Activated effector memory CD4-positive, alpha-beta T cell treated with Interleukin-2 at 50 U/mL for 16 hours (primary cell): ENCODE data around the gene PCED1B.

Experiments used
- DNase-seq: peaks from one replicate; pipeline ENCODE4 v3.0.0-alpha.2; 2020

Gene PCED1B

DNA sequence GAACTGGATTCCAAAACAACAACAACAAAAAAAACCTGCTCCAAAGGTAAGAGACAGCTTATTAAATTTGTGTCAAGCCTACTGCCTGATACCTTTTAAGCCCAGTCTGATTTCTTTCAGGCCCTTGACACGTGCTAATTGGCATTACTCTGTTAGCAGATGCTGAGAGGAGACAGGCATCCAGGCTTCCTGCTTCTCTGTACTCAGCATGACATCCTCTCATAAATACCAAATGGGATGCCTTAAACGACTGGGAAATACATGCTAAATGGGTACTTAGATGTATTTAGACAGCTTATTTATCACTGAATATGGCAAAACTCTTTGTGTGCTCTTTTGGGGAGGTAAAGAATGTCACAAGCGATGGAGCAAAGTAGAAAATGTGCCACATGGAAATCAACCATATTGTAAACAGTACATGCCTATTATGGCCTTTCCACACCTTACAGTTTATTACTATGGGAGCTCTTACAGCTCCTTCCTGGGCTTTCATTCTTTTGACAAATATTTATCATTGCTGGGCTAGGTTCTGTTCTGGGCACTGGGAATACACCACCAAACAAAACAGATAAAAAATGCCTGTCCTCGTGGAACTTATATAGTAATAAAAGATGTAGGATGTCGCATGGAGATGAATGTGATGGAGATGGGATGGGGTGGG is 11.5 kb upstream of the PCED1B start:
- DNase-seq = no peak

DNA sequence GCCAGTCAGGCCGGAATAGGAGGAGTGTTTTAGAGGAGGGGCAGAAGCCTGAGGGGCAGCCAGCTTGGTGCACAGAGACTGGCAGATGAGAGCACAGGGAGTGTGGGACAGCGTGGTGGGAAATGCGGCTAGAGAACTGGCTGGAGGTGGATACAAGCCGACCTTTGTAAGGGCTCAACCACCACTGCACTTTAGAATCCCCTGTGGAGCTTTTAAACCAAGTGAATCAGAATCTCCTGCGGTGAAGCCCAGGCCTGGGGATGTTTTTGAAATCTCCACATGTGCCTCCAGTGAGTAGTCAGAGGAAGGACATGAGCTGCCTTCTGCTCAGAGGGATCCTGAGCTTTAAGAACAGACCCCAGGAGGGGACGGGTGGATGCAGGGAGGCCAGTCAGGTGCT is 10.9 kb upstream of the PCED1B start:
- DNase-seq = no peak

DNA sequence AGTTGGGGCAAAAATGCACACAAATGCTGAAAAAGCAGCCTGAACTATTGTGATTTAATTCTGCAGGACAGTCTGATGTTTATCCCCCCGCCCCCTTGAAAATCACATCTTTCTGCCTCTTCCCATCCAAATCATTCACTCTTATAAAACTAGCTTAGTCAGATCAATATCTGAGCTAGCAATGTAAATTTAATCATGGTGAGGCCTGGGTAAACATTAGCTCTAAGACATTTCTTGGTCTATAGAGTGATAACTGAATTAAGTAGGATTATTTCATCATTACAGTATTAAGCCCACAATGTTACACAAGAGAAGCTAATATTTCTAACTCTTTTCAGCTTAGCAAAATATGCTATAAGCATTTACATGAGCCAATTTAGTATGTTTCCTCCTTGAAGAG is 9.1 kb upstream of the PCED1B start:
- no peak for DNase-seq

DNA sequence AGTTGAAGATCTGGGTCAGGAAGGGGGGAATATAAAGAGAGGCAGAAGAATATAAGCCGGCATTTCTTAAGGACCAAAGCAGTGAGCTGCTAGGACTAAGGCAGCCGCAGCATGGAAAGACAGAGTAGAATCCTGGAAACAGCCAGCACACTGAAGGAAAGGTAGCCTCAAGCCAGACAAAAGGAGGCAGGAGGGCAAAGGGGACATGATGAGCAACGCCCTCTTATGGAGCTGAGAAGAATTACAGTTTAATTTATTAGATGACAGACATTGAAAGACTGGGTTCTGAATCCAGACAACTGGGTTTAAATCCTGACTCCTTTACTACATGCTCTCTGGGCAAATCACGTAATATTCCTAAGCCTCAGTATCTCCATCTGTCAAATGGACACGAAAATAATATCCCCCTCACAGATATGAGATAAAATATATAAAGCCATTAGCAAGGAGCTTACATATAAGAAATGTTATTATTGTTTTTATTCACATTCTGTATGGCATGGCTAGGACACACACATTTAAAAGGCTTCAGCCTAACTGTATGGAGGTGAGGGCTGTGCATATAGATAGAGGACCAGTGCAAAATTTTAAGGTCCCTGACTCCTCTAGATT is 8.1 kb upstream of the PCED1B start:
- no peak for DNase-seq

DNA sequence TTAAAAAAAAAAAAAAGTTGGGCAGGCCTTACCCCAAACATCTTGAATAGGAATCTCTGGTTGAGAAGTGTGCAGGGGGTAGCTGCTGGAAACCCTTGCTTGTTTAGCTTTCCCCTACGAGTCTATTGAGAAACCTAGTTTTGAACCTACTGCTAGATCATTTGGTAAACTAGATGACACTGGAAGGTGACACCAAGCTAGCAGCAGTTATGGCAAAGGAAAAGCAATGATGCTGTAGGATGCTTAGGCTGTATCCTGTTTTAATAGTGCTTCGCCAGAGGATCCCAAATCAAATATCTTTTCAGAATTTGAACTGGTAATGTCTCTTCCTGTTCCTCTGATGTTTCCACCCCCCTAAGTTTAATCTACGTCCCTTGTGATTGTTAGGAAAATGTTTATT is 5.5 kb upstream of the PCED1B start:
- no peak for DNase-seq

DNA sequence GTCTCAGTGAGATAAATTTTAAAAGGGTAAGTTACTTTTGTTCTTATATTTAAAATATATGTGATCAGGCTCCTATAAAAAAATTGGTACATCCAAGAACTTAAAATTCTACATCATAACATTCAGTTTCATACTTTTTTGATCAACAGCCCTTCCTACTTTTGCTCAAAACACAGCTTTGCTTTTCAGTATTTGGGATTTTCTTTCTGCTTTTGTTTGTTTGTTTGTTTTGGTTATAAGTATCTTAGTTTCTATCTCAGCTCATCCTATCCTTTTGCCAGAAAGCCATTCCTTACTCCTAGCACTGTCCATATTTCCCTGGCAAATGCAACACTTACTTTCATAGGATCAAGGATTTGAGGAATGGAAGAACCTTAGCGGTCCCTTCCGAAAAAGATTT is 4.7 kb upstream of the PCED1B start:
- no peak for DNase-seq

DNA sequence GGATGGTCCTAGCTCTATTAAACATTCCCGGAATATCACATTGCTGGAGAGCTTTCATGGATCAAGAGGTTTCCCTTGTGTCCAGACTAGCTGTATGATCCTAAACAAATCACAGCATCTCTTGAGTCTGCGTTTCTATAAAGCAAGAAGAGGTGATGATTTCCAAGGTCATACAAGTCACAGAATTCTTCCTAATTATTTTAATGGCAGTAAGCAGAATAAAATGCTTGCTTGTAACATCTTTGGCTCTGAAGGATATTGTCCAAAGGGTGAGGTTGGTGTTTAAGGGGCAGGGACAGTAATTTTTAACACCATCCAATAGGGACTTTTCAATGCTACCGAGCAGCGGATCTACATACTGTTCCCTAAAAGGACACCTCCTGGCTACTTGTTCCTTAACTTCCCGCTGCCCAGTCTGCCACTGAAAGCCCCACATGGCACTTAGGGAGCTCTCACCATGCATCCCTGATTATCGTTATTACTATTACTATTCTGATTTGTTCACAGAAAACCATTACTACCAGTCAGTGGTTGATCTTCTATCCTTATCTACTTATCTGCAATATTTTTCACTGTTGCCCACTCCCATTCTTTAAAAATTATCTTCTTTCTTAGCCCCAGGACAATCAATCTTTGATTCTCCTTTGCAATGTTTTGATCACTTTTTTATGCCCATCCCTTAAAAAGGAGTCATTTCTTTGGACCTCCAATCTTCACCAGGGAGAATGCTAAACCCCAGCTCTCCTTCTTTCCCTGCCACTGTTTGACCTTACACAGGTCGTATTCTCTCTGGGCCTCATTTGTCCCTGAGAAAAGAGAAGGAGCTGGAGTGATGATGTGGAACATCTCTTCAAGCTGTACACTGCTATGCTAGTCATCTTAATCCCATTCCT is 4.0 kb upstream of the PCED1B start:
- DNase-seq = no peak

DNA sequence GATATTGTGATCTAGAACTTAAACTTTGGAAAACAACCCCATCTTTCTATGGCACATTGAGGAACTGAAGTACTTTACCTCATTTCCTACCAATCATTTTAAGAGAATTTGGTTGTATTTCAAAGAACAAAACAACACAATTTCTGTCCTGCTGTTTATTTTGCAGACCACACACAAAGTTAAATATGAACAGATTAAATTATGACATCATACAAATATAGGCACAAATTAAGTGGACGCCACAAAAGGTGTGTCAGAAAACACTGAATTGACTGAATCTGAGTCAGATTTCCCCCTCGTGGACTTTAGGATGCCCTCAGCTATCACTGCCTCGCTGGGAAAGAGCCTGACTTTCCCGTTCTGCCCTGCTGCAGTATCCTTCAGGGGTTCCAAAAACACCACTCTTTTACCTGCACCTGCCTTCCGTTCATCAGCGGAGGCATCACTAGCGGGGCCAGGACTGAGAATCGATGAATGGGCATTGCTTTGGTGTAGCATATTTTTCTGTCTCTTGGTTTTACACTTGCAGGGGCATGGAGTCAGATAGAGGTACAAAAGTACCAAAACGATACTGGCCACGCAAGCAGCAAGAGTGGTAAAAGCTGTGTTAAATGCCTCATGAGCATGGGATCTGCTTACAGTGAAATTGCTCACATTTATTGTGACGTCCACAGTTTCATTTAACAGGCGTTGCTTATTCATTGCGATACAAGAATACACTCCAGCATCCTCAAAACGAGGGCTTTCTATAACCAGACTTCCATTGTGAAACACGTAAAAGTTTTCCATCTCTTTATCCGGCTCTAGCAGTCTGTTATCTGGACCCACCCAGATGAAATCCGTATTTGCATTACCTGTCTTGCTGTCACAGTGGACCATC is 2.0 kb upstream of the PCED1B start:
- DNase-seq = no peak

DNA sequence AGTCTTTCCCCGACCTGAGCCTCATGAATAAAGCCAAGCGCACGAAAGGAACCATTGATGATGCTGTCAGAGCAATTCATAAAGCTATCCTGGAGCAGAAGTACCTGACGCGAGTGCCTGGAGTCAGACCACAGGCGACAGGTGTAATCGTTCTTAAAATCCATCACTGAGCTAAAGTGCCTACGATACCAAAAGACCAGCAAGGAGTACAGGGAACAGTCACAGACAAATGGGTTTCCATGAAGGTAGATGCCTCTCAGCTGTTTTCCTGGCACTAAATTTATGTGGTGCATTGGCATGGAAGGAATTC is 1.4 kb upstream of the PCED1B start:
- DNase-seq = no peak

DNA sequence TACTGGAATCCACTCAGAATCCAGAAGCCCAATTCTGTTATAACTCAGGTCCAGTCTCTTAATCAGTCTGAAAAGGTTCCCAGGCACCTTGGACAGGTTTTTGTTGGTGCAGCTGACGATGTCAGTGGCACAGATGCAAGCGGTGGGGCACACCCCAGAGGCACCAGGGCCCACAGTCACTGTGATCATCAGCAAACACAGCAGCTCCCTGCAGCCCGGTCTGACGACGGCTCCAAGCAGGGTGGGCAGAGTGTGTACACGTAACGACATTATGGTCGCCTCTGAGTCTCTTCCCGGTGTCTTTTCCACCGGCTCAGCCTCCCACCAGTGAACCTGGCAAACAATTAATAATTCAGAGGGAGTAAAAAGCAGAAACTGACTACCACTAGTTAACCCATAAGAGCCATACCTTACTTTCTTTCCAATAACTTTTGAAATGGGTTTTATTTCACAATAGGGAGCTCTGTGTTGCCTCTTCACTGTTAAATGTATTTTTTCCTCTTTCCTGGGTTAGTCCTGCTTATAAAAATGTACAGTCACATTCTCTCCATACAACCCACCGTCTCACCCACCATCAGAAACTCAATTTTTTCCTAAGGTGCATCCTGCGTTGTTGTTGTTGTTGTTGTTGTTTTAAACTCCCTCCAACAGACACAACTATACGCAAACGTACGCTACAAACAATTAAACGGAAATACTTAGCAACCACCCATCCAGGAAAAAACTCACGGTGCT is 521 bp upstream of the PCED1B start:
- DNase-seq = peak; percentile 21

DNA sequence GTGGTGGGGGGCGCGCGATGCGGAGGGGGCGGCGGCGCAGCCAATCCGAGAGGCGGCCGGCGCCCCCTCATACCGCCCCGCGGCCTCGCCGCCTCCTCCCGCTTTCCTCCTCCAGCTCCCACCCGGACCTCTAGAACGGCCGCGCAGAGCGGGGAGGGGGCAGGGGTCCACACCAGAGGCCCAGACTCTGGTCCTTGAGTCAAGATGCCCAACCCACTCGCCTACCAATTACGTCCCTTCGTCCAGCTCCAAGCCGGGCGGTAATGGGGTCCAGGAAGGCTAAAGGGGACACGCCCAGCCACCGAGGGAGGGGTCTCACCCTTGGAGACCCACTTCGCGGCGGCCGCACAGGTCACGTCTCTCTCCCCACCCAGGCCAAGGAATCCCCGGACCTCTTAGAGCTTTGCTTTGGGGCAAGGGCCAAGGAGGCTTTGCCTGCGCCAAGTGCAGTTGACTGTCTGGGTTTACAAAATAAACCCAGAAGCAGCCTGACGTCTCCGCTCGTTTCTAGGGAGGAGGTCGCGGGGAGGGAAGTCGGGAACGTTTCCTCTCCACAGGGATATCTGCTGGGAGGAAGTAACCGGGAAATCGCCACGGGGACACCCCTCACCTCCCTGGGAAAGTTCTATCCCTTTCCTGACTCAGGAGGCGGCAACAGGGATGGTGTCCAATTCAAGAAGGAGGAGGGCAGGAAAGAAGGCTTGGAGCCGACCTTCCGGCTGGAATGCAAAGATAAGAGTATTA is 732 bp downstream of the PCED1B start:
- peak; percentile 23 for DNase-seq

DNA sequence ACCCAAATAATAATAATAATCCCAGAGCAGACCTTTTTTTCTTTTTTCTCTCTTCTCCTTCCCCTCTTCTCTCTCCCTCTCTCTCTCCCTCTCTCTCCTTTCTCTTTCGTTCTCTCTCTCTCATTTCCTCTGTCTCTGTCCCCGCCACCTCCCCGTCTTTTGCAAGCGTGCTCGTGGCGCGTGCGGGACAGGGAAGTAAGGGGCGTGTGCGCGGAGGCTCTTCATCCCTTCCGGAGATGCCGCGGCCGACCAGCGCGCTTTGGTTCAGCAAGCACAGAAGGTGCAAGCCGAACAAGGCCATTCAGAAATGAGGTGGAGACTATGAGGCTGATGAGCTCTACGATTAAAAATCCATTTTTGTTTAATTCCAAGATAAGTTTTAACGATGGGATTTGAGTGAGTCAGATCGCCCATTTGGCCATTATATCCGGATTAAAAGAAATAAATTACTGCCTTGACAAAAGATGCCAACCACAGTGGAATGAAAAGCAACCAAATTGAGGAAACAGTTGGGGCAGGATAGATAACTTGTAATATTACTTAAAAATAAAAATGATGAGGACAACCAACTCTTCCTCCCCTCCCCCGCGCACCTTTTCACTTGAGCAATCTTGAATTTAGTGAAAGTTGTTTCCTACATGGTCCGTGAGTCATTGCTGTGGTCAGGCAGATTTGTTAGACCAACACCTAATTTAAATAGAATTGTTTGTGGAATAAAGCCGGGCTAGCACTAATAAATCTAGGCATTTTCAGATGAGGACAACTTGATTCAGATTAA is 1.5 kb downstream of the PCED1B start:
- DNase-seq = peak; percentile 20

DNA sequence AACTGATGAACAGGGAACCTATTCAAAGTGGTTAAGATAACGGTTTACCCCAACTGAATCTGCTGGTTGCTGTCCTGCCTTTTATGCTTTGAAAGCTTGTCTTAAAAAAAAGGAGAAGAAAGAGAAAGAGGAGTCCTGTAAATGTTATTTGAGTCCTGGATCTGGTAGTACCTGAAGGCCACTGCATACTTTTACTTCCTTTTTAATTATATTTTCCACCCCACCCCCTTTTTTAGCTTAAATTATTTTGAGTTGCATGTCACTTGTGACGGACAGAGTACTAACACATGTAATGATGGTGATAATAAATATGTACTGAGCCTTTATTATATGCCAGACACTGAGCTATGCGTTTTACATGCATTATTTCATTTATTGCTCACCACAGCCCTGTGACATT is 2.9 kb downstream of the PCED1B start:
- DNase-seq = no peak

DNA sequence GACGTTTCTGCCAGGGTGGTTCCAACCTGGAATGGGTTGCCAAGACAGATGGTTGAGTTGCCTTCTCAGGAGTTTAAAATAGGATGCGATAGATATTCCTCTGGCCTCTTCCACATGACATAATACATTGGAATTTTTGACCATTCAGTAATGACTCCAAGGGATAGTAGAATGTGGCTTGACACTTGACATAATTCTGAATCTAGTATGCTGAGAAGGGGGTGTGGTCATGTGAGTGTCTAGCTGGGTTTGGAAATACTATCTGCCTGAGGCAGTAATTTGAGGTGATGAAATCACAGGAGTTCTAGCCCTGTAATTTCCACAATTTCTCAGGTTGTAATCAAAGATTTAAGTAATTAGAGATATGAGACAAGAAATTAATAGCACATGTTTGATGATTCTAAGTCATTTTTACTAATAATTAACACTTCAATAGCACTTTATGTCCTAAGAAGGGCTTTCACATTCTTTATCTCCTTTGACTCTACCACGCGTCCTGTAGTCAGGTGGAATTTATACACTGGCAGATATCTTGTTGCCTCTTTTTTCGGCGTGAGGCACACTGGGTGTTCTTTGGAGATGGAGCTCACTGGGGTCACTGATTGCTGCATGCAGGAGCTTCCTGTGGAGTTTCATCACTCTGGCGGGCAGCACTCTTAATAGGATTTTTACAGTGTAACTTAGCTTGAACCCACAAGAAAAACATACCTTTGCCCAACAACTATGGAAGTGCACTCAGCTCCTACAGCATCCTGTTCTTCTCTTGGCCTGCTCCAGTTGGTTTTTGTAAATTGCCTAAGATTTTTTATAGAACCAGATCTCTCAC is 3.6 kb downstream of the PCED1B start:
- no peak for DNase-seq

DNA sequence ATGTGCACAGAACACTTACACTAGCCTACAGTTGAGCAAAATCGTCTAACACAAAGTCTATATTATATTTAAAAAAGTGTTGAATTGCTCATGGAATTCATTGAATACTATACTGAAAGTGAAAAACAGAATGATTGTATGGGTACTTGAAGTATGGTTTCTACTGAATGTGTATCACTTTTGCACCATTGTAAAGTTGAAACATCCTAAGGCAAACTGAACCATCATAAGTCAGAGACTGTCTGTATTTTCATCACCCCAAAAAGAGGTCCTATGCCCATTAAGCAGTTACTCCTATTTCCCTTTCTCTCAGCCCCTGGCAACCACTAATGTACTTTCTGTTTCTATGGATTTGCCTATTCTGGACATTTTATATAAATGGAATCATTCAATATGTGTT is 4.8 kb downstream of the PCED1B start:
- DNase-seq = no peak

DNA sequence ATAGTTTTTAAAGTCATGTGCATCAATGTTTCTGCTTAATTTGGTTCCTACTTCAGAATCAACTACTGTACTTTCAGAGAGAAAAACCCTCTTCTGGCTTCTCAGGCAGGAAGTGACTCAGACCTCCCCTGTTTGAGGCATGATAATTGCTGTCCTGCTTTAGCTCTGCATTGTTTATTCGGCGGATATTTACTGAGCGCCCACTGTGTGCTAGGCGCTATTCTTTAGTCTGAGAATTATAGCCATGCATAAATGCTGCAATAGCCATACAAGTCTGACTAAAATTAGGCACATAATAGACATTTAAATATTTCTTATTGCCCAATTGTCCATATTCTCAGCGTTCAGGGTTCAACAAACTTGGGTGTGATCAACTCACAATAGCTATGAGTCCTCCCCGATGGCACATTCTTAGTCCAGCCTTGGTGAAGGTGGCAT is 6.4 kb downstream of the PCED1B start:
- peak; percentile 22 for DNase-seq

DNA sequence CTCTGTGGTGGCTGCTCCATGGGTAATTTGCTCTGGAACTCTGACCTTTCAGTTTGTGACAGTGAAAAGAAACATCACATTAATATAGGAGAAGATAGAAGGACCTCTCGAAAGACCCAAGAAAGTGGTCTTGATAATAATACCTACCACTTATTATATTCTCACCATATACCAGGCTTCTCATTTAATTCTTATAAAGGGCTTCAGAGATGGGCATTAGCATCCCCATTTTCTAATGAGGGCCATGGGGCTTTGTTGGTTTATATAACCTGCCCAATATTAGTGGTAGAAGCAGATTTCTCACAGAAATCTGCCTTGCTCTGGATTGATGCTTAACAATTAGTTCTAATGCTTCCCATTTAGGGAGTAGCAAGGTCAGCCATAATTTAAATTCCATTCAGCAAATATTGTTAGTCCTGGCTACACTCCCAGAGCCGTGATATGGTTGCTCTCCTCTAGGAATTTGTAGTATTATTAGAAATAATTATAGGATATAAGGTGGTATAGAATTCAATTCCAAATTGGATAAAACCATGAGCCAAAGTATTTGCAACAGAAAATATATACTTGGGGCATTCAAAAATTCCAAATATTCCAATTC is 7.8 kb downstream of the PCED1B start:
- DNase-seq = no peak

DNA sequence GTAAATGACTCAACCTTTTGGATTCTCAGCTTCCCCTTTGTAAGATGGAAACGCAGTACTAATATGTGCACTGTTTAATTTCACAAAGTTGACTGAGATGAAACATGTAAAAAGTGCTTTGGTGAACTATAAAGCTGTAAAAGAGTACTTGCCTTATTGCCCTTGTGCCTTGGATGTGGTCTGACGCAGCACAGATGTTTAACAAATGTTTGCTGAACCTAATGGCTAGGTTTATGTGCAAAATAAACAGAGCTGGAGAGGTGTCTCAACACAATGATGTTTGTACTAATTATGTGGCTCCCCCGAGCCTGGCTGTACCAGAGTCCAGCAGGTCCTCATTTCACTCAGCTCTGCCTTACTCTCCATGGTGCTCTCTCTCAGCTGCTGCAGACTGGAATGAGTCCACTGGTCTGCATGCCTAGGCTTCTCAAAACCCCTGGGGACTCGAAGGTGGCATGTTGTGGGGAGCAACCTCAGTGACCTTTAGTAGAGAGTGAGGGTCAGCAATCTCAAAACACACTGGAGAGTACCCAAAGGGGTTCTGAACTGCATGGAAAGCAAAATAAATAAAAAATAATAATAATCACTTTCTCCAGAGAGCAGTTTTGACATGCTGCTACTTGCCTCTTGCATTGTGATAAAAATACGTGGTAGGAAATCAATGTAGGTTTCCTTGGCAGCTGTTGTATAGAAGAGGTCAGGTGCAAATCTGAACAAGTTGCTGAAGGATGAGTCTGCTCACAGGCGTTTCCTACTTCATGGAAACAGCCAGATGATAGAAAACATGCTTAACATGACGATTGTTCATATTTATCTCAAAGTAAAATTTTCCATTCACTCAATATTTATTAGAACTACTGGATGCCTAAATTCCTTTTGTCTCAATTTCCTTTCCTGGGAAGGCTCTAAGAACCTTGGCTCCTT is 8.9 kb downstream of the PCED1B start:
- DNase-seq = no peak
